Panc1 (cell line): Measurements from ENCODE around the gene UBASH3A. TPM values are rescaled to one million over a fixed set of nuclear protein-coding genes. Genes with fewer than 3 reads are reported as not detected.

Experiments
- ATAC-seq: fragments of 200-7000 bp; cut with Tn5 transposase; 2 replicates; pipeline ENCODE4 v1.9.1; 2020; ENCODE audit warnings: mild to moderate bottlenecking, moderate library complexity
- BruUV-seq: library from RNA; stranded (reverse); fragments of 400-500 nt; replicated peaks from 2 replicates; lab custom pipeline; 2021; lab: Mats Ljungman, UMichigan
- CTCF ChIA-PET: fragments of 300-600 bp; sonication (Branson Sonifier 250); formaldehyde crosslinking; loops from one replicate; lab custom pipeline; 2022; ENCODE audit warnings: antibody characterized with exemption; lab: Charles Lee
- POLR2A ChIA-PET: fragments of 300-600 bp; sonication (Branson Sonifier 250); formaldehyde crosslinking; loops from one replicate; lab custom pipeline; 2022; ENCODE audit warnings: antibody characterized with exemption; lab: Charles Lee
- DNase-seq: peaks from one replicate; pipeline ENCODE4 v3.0.0-alpha.2; 2010; ENCODE audit warnings: low read depth, low spot score
- H3K27ac ChIP-seq: 2 replicates; pipeline ENCODE4 v1.5.1; 2011; ENCODE audit warnings: mild to moderate bottlenecking, low read length, inconsistent platforms
- H3K27me3 ChIP-seq: fragments of 200-500 bp; sonication (Bioruptor generic); 2 replicates; pipeline ENCODE4 v1.6.0; 2014; ENCODE audit warnings: low read length, inconsistent platforms; ENCODE audit not compliant: control insufficient read depth, insufficient read depth
- H3K36me3 ChIP-seq: fragments of 200-500 bp; sonication (Bioruptor generic); 2 replicates; pipeline ENCODE4 v1.5.1; 2014; ENCODE audit warnings: inconsistent platforms, mild to moderate bottlenecking, low read length, moderate library complexity; ENCODE audit not compliant: control insufficient read depth, insufficient read depth
- H3K4me1 ChIP-seq: 2 replicates; pipeline ENCODE4 v1.5.1; 2011; ENCODE audit warnings: inconsistent platforms, mild to moderate bottlenecking, low read length, moderate library complexity; ENCODE audit not compliant: control insufficient read depth, insufficient read depth
- H3K4me3 ChIP-seq, 2 experiments: 2 replicates each; pipeline ENCODE4 v1.5.1; 2011 to 2012; ENCODE audit warnings: low read depth in 2 of 2, low read length in 2 of 2, mild to moderate bottlenecking in 2 of 2, inconsistent platforms in 1 of 2, moderate library complexity in 1 of 2
- H3K9me3 ChIP-seq: fragments of 200-500 bp; sonication (Bioruptor generic); 2 replicates; pipeline ENCODE4 v1.5.1; 2014; ENCODE audit warnings: low read depth, mild to moderate bottlenecking, inconsistent platforms, low read length, moderate library complexity; ENCODE audit not compliant: control insufficient read depth, insufficient read depth
- POLR2AphosphoS5 ChIP-seq: IDR thresholded peaks from 2 replicates; pipeline ENCODE4 v1.6.1; 2012; ENCODE audit warnings: mild to moderate bottlenecking, low read depth, low read length, moderate library complexity
- TCF7L2 ChIP-seq: IDR thresholded peaks from 2 replicates; pipeline ENCODE4 v1.6.1; 2011; ENCODE audit warnings: mild to moderate bottlenecking, low read depth, low read length, inconsistent platforms
- in situ Hi-C: cut with HindIII; loops from 2 replicates; pipeline ENCODE4 v1.10.0; 2016; ENCODE audit warnings: low sequenced_read_pairs, low pct_unique_long_range_greater_than_20kb
- intact Hi-C: fragments of 100-400 bp; cut with micrococcal nuclease; formaldehyde crosslinking; loops from one replicate; pipeline ENCODE4 v1.10.0; 2022; ENCODE audit not compliant: unreplicated experiment
- total RNA-seq: library from RNA; stranded (reverse); gene quantifications from one replicate; pipeline ENCODE4 v1.2.1, GENCODE V29; 2021; ENCODE audit not compliant: unreplicated experiment
- TF ChIP-seq, protein P1 (sequence below): fragments of 450-650 bp; IDR thresholded peaks from 2 replicates; pipeline ENCODE4 v1.5.1; 2017; ENCODE audit warnings: mild to moderate bottlenecking
- TF ChIP-seq, protein P2 (sequence below), 2 experiments: IDR thresholded peaks; 2 replicates each; pipeline ENCODE4 v1.6.1; 2011 to 2012; ENCODE audit warnings: low read depth in 2 of 2, control low read depth in 1 of 2, low read length in 1 of 2, mild to moderate bottlenecking in 1 of 2, moderate library complexity in 1 of 2; ENCODE audit not compliant: insufficient read depth in 1 of 2

The UBASH3A gene
- total RNA-seq, 1 experiment from 2014 or later: 0.33 TPM

DNA sequence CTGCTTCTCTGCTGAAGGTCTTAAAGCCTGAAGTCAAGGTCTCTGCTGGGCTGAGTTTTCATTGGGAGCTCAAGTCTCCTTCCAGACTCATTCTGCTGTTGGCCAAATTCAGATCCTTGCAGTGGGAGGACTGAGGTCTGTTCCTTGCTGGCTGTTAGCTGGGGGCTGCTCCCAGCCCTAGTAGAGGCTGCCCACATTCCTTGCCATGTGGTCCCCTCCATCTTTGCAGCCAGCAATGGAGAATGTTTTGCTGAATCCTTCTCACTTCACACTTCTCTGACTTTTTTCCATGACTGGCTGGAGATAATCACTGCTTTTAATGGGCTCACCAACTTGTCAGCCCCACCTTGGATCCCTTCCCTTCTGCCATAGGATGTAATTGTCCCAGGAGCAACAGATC is 33.2 kb downstream of the UBASH3A start:
- ChIA-PET CTCF (no interaction called here), POLR2A (no interaction called here)
- Histone ChIP-seq H3K4me3 (no peak overlapping the region), H3K9me3 (peaks cover 5% of the 10 kb centered on the region; the same call in 1 of the 2 replicates), H3K27ac (no peak overlapping the region), H3K36me3 (no peaks in the 10 kb centered on the region), H3K4me1 (no peaks in the 10 kb centered on the region), H3K27me3 (peaks cover 3% of the 10 kb centered on the region; the same call in 1 of the 2 replicates)
- BruUV-seq: no TSS peak
- intact Hi-C loops: no loop called here
- no peak for TF ChIP-seq TCF7L2
- TF ChIP-seq, protein P1, sequence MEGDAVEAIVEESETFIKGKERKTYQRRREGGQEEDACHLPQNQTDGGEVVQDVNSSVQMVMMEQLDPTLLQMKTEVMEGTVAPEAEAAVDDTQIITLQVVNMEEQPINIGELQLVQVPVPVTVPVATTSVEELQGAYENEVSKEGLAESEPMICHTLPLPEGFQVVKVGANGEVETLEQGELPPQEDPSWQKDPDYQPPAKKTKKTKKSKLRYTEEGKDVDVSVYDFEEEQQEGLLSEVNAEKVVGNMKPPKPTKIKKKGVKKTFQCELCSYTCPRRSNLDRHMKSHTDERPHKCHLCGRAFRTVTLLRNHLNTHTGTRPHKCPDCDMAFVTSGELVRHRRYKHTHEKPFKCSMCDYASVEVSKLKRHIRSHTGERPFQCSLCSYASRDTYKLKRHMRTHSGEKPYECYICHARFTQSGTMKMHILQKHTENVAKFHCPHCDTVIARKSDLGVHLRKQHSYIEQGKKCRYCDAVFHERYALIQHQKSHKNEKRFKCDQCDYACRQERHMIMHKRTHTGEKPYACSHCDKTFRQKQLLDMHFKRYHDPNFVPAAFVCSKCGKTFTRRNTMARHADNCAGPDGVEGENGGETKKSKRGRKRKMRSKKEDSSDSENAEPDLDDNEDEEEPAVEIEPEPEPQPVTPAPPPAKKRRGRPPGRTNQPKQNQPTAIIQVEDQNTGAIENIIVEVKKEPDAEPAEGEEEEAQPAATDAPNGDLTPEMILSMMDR: no peak
- TF ChIP-seq, protein P2, sequence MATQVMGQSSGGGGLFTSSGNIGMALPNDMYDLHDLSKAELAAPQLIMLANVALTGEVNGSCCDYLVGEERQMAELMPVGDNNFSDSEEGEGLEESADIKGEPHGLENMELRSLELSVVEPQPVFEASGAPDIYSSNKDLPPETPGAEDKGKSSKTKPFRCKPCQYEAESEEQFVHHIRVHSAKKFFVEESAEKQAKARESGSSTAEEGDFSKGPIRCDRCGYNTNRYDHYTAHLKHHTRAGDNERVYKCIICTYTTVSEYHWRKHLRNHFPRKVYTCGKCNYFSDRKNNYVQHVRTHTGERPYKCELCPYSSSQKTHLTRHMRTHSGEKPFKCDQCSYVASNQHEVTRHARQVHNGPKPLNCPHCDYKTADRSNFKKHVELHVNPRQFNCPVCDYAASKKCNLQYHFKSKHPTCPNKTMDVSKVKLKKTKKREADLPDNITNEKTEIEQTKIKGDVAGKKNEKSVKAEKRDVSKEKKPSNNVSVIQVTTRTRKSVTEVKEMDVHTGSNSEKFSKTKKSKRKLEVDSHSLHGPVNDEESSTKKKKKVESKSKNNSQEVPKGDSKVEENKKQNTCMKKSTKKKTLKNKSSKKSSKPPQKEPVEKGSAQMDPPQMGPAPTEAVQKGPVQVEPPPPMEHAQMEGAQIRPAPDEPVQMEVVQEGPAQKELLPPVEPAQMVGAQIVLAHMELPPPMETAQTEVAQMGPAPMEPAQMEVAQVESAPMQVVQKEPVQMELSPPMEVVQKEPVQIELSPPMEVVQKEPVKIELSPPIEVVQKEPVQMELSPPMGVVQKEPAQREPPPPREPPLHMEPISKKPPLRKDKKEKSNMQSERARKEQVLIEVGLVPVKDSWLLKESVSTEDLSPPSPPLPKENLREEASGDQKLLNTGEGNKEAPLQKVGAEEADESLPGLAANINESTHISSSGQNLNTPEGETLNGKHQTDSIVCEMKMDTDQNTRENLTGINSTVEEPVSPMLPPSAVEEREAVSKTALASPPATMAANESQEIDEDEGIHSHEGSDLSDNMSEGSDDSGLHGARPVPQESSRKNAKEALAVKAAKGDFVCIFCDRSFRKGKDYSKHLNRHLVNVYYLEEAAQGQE (IDR thresholded peaks at IDR 0.05; ENCODE audit: insufficient read depth in 1 of 2, low read depth in 2 of 2, low read length in 1 of 2): no peak
- ATAC-seq (no peak), DNase-seq (no peak)
- in situ Hi-C loops: no loop called here

DNA sequence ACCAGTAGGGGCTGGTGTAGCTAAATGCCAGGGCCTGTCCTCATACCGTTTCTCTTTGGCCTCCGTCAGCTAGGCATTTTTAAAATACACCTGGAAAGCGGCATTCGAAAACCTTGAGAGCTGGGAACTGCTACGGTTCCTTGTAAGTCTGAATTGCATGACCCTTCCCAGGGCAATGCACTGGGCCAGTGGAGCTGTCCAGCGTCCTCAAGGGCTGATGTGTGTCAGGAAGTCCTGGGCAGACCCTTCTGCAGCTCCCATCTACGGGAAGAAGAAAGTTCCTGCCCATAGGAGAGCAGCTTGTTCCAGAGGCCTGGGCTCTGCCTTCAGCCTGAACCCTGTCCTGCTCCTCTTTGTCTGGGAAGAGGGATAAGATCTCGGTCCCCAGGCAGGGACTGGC is 34.1 kb downstream of the UBASH3A start:
- no peaks in the 10 kb centered on the region; the same call in 1 of the 2 replicates for H3K27me3 ChIP-seq
- no TSS peak for BruUV-seq
- ChIA-PET CTCF (no interaction called here), POLR2A (no interaction called here)
- no peaks in the 10 kb centered on the region for H3K36me3 ChIP-seq
- no peak for TF ChIP-seq POLR2AphosphoS5
- TF ChIP-seq, protein P2 (IDR thresholded peaks at IDR 0.05; ENCODE audit: insufficient read depth in 1 of 2, low read depth in 2 of 2, low read length in 1 of 2): peak; percentile 79 to 92
- intact Hi-C loops: no loop called here
- no peak overlapping the region for H3K27ac ChIP-seq
- H3K9me3 ChIP-seq: 0 out of 2 replicates have a peak, but pooled peaks cover 1% of the 10 kb centered on the region
- no peak overlapping the region for H3K4me3 ChIP-seq
- no peaks in the 10 kb centered on the region for H3K4me1 ChIP-seq
- ATAC-seq: no peak
- in situ Hi-C loops: no loop called here
- no peak for DNase-seq
